GM18951 (cell line): ENCODE results near the gene CS.
"Not testable (repeated sequence)": the region's sequence is repeated elsewhere in the genome, so short reads cannot be mapped to it uniquely, and the experiment has no call there.

Experiments used
- POLR2A ChIP-seq: IDR thresholded peaks from 4 replicates; pipeline ENCODE4 v1.6.1; 2011; ENCODE audit warnings: mild to moderate bottlenecking; ENCODE audit not compliant: insufficient read length, insufficient read depth; ENCODE audit errors: extremely low read depth
- in situ Hi-C: fragments of 300-500 bp; cut with MboI; formaldehyde crosslinking; loops from one replicate; pipeline ENCODE4 v1.12.0; 2022; ENCODE audit warnings: low sequenced_read_pairs, mixed read lengths, inconsistent platforms; ENCODE audit not compliant: unreplicated experiment

CS gene

GRCh38 chr12:56299853-56300643 lies at the start of gene CS:
CS (minus strand) TSS chr12:56300330; CDS start chr12:56300201, 129 bp downstream.
- in situ Hi-C loops = no loop called here
- TF ChIP-seq POLR2A = peak; percentile 82

GRCh38 chr12:56348776-56349175 lies 48.6 kb upstream of the CS start:
- in situ Hi-C loops = no loop called here
- TF ChIP-seq POLR2A = no peak

DNA sequence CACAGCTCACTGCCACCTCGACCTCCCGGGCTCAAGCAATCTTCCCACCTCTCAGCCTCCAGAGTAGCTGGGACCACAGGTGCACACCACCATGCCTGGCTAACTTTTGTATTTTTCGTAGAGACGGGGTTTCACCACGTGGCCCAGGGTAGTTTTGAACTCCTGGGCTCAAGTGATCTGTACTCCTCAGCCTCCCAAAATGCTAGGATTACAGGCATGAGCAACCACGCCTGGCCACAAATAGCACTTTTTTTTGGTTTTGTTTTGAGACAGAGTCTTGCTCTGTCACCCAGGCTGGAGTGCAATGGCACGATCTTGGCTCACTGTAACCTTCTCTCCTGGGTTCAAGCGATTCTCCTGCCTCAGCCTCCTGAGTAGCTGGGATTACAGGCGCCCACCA lies 47.1 kb upstream of the CS start:
- in situ Hi-C loops = not testable (repeated sequence)

DNA sequence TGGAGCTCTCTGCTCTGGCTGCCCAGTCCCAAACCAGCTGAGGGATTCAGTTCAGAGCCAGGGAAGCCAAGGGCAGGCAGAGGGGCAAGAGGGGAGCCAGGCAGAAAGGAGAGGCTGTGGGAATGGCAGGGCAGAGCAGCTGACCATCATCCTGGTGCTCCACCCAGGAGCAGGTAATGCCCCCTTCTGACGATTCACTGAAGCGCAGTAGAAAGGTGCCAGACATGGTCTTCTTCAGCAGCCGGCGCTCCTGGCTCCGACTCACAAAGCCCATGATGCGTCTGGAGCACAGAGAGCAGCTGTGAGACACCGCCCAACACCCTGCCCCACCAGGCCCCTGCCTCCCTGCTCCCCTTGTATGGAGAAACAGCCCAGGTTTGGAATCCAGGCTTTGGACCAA lies 46.5 kb upstream of the CS start:
- TF ChIP-seq POLR2A = no peak
- in situ Hi-C loops = no loop called here

DNA sequence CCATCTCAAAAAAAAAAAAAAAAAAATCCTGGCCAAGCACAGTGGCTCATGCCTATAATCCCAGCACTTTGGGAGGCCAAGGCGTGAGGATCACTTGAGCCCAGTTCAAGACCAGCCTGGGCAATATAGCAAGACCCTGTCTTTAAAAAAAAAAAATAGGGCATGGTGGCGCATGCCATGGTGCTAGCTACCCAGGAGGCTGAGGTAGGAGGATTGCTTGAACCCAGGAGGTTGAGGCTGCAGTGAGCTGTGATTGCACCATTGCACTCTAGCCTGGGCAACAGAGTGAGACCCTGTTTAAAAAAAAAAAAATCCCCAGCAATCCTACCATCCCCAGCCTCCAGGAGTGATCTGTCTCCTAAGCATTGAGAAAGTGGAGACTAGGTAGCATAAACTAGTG lies 42.2 kb upstream of the CS start:
- in situ Hi-C loops = not testable (repeated sequence)

DNA sequence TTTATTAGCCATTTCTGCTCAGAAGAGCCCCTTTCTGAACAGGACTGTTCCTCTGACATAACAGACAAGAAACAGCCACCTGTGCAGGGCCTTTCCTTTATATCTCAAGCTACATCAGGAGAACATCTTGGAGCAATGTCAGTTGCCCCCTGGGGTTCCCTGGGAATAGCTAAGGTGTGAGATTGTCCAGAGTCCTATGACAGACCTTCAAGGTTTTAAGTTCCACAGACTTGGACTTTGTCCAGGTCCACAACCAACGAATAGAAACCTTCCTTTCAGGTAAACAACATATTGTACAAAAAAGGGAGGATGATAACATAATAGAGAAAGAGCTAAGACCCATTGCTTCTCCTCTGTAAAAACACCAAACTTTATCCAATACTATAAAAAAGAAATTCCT lies 41.5 kb upstream of the CS start:
- in situ Hi-C loops = no loop called here
- TF ChIP-seq POLR2A = no peak

DNA sequence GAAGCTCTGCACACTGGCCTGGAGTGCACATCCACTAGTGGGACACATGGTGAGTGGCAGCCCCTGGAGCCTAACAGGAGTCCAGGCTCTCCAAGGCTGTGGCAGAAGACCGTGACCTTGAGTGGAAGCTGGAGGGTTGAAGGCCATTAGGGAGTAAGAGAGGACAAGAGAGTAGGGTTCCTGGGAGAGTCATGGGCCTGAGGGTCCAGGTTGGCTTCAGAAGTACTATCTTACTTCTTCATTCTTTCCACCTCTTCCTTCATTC lies 39.0 kb upstream of the CS start:
- in situ Hi-C loops = no loop called here
- no peak for TF ChIP-seq POLR2A

DNA sequence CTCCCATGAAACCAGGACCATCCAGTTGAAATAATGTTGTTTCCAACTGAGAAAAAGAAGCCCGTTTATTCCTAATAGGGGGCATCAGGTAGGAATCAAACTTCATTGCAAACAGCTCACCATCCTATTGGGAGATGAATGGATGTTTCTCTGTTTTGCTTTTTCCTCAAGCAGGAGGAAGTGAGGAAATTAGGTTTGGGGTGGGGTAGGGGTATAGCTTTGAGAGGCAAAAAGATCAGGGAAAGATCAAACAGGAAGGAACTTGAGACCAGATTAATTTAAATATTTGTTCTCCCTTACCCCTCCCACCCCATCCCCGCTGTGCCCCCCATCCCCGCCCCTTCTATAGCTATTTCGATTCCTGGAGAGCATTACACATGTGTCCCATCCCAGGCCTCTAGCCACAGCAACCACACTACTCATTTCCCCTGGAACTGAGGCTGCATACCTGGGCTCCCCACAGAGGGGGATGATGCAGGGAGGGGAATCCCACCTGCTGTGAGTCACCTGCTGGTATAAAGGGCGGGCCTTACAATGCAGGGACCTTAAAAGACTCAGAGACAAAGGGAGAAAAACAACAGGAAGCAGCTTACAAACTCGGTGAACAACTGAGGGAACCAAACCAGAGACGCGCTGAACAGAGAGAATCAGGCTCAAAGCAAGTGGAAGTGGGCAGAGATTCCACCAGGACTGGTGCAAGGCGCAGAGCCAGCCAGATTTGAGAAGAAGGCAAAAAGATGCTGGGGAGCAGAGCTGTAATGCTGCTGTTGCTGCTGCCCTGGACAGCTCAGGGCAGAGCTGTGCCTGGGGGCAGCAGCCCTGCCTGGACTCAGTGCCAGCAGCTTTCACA lies 38.4 kb upstream of the CS start, which contains the start of gene IL23A:
Gene IL23A (plus strand): TSS at position 577 of the 850 bp plus-strand sequence. CDS start 161 bp downstream, at position 738.
- peak; percentile 29 for TF ChIP-seq POLR2A
- in situ Hi-C loops = no loop called here

- in situ Hi-C loops = no loop called here
- no peak for TF ChIP-seq POLR2A
These were observed 37.7 kb upstream of the CS start for GRCh38 chr12:56337753-56338251.

GRCh38 chr12:56336361-56337167 lies 36.4 kb upstream of the CS start:
- no peak for TF ChIP-seq POLR2A
- in situ Hi-C loops = no loop called here

DNA sequence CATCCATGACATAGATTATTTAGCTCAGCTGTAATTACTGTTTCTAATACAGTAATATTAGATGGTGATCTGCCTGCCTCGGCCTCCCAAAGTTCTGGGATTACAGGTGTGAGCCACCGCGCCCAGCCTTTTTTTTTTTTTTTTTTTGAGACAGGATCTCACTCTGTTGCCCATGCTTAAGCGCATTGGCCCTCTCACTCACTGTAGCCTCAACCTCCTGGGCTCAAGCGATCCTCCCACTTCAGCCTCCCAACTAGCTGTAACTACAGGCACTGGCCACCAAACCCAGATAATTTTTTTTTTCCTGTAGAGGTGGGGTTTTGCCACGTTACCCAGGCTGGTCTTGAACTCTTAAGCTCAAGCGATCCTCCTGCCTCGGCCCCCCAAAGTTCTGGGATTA lies 35.4 kb upstream of the CS start:
- in situ Hi-C loops = not testable (repeated sequence)

DNA sequence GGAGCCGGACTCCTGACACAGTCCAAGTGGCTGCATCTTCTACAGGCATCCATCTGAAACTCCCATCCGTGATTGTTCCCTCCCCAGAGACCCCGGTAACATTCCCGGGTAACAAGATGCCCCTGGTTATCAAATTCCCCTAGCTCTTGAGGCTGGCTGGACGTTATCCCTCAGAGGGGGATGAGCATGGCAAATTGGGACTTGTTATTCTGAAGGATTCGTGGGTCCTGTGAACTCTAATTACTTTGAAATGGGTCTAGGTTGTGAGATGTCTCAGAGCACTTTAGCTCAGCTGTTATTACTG lies 34.3 kb upstream of the CS start:
- in situ Hi-C loops = no loop called here

DNA sequence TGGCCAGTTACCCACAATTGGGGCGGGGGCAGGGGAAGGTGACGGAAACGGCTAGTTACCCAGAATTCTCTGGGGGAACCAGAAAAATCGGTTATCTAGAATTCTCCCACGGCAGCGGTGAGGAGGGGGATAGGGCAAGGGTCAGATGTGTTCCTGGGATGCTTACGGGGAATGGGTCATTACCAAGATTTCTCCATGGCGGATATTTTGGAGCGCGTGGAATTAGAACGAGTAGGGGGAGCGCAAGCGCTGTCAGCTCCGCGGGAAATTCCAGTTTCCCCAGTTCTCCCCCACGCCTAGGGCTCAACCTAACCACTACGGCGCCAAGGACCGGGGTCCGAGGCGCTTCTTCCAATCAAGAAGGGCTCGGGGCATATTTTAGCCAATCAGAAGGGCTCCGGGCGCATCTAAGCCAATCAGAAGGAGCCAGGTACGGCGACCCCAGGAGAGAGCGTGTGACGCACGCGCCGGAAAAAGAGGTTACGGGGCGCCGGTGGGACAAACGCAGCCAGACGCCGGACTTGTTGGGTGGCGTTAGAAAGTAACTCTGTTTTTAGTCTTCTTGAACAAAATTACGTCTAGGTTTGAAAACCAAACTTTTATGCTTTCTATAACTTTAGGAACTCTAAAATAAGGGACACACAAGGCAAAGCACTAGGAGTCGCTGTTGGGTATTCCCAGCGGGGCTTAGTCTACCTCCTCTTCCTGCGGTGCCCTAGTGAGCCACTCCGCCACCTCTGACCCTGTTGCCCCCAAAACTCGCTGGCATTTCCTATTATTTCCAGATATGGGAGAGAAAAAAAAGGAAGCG lies 33.8 kb upstream of the CS start, which contains the start of gene PAN2:
Gene PAN2 (minus strand): TSS at position 322 of the 811 bp plus-strand sequence. CDS start 906 bp downstream, outside the sequence.
- in situ Hi-C loops = no loop called here
- TF ChIP-seq POLR2A = peak; percentile 89

More for the DNA sequence above, 34.3 kb upstream of the CS start:
- no peak for TF ChIP-seq POLR2A

DNA sequence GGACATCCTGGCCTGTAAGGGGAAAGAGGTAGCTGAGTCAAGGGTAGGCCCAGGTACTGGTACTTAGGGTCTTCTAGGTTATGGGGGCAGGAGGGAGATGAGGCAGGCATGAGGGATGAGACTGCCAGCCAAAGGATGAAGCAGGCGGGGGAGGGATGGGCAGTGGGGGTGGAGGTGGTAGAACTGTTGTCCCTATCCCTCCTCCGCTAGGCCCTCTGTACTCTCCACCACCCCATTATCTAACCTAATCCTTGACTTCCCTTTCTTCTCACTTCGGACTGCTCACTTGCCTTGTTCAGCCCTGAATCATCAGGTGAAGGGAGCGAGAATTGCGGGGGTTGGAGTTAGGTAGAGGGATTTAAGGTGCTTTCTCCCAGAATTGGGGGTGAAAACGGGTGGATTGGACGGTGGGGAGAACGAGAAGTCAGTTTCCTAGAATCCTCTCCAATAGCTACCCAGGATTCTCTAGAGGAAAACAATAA lies 33.1 kb upstream of the CS start:
- no peak for TF ChIP-seq POLR2A
- in situ Hi-C loops = no loop called here
